ENCODE data around the gene SLC24A3.
"Not testable (repeated sequence)": the region's sequence is repeated elsewhere in the genome, so short reads cannot be mapped to it uniquely, and the experiment has no call there.

DNA sequence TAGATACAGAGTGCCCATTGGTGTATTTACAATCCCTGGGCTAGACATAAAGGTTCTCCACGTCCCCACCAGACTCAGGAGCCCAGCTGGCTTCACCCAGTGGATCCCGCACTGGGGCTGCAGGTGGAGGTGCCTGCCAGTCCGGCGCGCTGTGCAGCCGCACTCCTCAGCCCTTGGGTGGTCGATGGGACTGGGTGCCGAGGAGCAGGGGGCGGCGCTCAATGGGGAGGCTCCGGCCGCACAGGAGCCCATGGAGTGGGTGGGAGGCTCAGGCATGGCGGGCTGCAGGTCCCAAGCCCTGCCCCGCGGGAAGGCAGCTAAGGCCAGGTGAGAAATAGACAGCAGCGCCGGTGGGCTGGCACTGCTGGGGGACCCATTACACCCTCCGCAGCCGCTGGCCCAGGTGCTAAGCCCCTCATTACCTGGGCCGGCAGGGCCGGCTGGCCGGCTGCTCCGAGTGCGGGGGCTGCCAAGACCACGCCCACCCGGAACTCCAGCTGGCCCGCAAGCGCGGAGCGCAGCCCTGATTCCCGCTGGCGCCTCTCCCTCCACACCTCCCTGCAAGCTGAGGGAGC is 427.1 kb downstream of the SLC24A3 start:
- not testable (repeated sequence) for TF ChIP-seq POLR2A, EP300, POLR2AphosphoS5 (IDR thresholded peaks at IDR 0.05)
- TF ChIP-seq, protein P1, sequence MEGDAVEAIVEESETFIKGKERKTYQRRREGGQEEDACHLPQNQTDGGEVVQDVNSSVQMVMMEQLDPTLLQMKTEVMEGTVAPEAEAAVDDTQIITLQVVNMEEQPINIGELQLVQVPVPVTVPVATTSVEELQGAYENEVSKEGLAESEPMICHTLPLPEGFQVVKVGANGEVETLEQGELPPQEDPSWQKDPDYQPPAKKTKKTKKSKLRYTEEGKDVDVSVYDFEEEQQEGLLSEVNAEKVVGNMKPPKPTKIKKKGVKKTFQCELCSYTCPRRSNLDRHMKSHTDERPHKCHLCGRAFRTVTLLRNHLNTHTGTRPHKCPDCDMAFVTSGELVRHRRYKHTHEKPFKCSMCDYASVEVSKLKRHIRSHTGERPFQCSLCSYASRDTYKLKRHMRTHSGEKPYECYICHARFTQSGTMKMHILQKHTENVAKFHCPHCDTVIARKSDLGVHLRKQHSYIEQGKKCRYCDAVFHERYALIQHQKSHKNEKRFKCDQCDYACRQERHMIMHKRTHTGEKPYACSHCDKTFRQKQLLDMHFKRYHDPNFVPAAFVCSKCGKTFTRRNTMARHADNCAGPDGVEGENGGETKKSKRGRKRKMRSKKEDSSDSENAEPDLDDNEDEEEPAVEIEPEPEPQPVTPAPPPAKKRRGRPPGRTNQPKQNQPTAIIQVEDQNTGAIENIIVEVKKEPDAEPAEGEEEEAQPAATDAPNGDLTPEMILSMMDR (IDR thresholded peaks at IDR 0.05) = not testable (repeated sequence)

Measured in suprapubic skin (tissue), 4 donors.